ENCODE measurements around the gene NUDT14. TPM values are rescaled to one million over a fixed set of nuclear protein-coding genes. Genes with fewer than 3 reads are reported as not detected.

NUDT14 gene
- total and polyA plus RNA-seq, 2 of the 8 experiments (the other 6 are each of a cell fraction or from before 2014, with no cell fraction given), result 25.5 to 33.3 TPM

DNA sequence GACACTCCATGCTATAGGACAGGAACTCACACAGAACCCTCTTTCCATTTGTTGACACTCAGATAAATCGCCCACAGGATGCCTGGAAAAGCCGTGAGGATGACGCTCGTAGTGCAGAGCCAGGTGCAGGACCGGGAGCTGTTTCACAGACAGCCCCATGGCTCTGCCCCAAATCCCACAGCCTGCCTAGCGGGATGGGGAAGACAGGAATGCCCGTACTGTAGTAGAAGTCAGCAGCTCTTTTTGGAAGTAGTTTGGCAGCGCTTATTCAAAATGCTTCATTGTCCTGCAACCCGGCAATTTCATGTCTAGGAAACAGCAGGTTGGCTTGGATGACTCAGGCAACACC, 54.2 kb downstream of the NUDT14 start (continued):
- TF ChIP-seq POLR2AphosphoS5 (IDR thresholded peaks at IDR 0.05; ENCODE audit: low read depth, low read length) (no peak), SUZ12 (IDR thresholded peaks at IDR 0.05; ENCODE audit: low read length) (no peak), SP2 (IDR thresholded peaks at IDR 0.05; ENCODE audit: low read length) (no peak), GABPA (IDR thresholded peaks at IDR 0.05; ENCODE audit: borderline replicate concordance, insufficient read depth, low read length) (no peak), BRCA1 (IDR thresholded peaks at IDR 0.05; ENCODE audit: low read depth, low read length) (no peak), YY1 (IDR thresholded peaks at IDR 0.05; ENCODE audit: low read depth, low read length) (no peak), CEBPB (IDR thresholded peaks at IDR 0.05; ENCODE audit: low read depth, low read length) (no peak), TAF7 (optimal IDR thresholded peaks at IDR 0.05; ENCODE audit: borderline replicate concordance, low read depth, low read length) (no peak), NRF1 (IDR thresholded peaks at IDR 0.05; ENCODE audit: low read depth, low read length) (no peak)
